AG10803 (cell line): ENCODE data around the gene RAP2C.

Source experiments
- DNase-seq: peaks from one replicate; pipeline ENCODE4 v3.0.0; 2010; ENCODE audit warnings: low read depth
- H3K4me3 ChIP-seq: 2 replicates; pipeline ENCODE4 v1.5.1; 2011; ENCODE audit warnings: mild to moderate bottlenecking, low read length, control low read depth
- TF ChIP-seq, protein P1 (sequence below): conservative IDR thresholded peaks from 2 replicates; pipeline ENCODE4 v1.5.1; 2011; ENCODE audit warnings: mild to moderate bottlenecking, low read length, control low read depth, inconsistent platforms

RAP2C gene

DNA sequence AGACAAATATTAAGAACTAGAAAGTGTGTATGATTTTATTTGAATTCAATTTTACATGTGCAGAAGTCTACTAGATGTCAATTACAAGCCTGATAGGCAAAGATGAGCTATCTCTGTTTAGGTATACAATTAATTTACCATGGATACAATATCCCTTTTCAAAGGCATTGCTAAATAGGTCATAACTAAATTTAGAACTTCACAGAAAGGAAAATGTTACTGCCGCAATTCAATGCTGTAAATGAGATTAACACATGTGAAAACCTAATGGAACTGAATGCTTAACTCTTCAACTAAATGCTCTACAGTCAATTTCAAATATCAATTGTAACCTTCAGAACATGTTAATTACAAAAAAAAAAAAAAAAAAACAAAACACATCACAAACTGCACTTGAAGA lies 14.6 kb downstream of the RAP2C start:
- DNase-seq: no peak
- H3K4me3 ChIP-seq: no peak overlapping the region
- TF ChIP-seq, protein P1, sequence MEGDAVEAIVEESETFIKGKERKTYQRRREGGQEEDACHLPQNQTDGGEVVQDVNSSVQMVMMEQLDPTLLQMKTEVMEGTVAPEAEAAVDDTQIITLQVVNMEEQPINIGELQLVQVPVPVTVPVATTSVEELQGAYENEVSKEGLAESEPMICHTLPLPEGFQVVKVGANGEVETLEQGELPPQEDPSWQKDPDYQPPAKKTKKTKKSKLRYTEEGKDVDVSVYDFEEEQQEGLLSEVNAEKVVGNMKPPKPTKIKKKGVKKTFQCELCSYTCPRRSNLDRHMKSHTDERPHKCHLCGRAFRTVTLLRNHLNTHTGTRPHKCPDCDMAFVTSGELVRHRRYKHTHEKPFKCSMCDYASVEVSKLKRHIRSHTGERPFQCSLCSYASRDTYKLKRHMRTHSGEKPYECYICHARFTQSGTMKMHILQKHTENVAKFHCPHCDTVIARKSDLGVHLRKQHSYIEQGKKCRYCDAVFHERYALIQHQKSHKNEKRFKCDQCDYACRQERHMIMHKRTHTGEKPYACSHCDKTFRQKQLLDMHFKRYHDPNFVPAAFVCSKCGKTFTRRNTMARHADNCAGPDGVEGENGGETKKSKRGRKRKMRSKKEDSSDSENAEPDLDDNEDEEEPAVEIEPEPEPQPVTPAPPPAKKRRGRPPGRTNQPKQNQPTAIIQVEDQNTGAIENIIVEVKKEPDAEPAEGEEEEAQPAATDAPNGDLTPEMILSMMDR: no peak

DNA sequence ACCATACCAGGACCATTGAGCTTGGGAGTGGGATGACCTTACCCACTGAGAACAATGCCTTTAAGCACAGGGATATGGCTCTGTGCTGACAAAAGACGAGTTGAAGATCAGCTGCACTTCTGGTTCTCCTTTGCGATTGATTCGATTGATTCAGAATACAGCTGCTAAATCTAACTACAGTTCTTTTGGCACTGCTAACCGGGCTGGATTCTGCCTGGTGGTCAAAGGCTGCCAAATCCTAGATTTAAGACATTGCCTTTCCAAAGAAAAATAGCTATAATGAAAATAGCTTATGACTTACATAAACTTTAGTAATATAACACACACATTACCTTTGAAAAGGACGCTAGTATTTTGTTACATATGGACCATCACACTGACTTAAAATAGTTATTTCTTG lies 18.3 kb downstream of the RAP2C start:
- no peak overlapping the region for H3K4me3 ChIP-seq

DNA sequence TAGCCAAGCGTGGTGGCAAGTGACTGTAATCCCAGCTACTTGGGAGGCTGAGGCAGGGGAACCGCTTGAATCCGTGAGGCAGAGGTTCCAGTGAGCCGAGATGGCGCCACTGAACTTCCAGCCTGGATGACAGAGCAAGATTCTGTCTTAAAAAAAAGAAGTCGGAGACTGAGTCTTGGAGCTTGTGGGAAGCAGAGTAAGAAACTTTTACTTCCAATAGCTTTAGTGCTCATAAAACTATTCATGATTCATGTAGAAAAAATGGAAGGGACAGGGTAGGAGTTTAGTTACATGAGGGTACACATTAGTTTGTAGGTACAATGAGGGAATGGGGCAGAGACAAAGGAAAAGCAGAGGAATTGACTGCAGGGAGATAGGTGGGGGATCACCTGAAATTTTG lies 19.3 kb downstream of the RAP2C start:
- no peak overlapping the region for H3K4me3 ChIP-seq
- no peak for DNase-seq
- TF ChIP-seq, protein P1: no peak

More for the DNA sequence above, 18.3 kb downstream of the RAP2C start:
- no peak for DNase-seq
- TF ChIP-seq, protein P1: no peak

DNA sequence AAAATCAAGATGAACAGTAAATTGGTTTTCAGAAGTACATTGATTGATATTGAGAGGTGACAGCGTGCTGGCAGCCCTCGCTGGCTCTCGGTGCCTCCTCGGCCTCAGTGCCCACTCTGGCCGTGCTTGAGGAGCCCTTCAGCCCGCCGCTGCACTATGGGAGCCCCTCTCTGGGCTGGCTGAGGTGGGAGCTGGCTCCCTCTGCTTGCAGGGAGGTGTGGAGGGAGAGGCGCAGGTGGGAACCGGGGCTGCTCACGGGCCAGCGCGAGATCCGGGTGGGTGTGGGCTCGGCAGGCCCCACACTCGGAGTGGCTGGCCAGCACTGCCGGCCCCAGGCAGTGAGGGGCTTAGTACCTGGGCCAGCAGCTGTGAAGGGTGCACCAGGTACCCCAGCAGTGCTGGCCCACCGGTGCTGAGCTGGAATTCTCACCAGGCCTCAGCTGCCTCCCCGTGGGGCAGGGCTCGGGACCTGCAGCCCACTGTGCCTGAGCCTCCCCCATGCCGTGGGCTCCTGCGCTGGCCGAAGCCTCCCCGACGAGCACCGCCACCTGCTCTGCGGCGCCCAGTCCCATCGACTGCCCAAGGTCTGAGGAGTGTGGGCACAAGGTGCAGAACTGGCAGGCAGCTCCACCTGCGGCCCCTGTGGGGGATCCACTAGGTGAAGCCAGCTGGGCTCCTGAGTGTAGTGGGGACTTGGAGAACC lies 25.2 kb downstream of the RAP2C start:
- TF ChIP-seq, protein P1: no peak
- no peak for DNase-seq
- no peak overlapping the region for H3K4me3 ChIP-seq

DNA sequence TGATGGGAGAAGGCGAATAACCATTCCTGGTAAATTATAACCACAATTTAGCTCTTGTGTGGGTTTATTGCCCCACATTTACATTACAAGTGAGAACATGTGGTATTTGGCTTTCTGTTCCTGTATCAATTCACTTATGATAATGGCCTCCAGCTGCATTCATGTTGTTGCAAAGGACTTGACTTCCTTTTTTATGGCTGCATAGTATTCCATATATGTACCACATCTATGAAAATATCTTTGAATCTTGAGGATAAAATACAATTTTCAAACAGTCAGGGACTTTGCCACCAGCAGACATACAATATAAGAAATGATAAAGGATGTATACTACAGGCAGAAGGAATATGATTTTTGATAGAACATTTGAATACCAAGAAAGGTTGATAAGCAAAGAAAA lies 27.3 kb downstream of the RAP2C start:
- TF ChIP-seq, protein P1: no peak
- H3K4me3 ChIP-seq: no peak overlapping the region
- DNase-seq: no peak

DNA sequence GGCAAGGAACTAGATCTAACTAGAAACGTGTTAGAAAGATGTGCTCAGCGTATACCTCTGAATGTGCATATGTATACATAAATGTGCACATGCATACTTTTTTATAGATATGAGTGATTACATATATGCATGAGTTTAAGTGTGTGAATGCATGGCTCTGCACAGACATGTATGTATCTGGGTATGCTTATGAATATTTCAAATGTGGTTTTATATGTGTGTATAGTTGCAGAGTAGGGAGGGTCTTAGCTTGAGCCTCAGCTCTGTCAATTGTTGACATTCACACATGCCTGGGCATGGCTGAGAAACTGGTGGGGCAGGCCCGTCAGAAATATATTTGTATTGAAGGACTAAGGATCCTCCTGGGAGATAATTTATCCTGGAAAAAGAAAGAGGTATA lies 31.1 kb downstream of the RAP2C start:
- no peak for DNase-seq
- TF ChIP-seq, protein P1: no peak
- H3K4me3 ChIP-seq: no peak overlapping the region

DNA sequence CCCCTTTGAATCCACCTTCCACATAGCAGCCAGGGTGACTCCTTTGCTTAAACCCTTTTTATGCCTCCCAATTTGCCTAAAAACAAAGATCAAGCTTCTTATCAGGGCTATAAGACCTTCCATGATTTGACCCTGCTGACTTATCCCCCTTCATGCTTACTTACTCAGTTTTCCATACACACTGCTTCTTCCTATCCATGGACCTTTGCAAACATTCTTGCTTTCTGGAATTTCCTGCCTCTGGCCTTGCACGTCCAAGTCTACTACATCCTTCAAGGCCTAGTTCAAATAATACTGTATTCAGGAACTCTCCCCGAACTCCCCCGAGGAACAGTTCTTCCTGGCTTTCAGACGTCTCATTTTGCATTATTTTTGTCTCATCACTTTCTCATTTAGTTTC lies 31.8 kb downstream of the RAP2C start:
- DNase-seq: no peak
- TF ChIP-seq, protein P1: no peak
- H3K4me3 ChIP-seq: no peak overlapping the region
